DND-41 (cell line): Measurements from ENCODE around the gene ASTE1.
"Not testable (repeated sequence)": the region's sequence is repeated elsewhere in the genome, so short reads cannot be mapped to it uniquely, and the experiment has no call there.

Experiments
- EZH2 ChIP-seq: IDR thresholded peaks from 3 replicates; pipeline ENCODE4 v1.6.1; 2012; ENCODE audit warnings: borderline replicate concordance, low read depth, mild to moderate bottlenecking, moderate library complexity, low read length, inconsistent platforms; ENCODE audit not compliant: severe bottlenecking
- TF ChIP-seq, protein P1 (sequence below): IDR thresholded peaks from 2 replicates; pipeline ENCODE4 v1.5.1; 2012; ENCODE audit warnings: borderline replicate concordance, low read length, moderate library complexity, mild to moderate bottlenecking; ENCODE audit not compliant: poor library complexity, severe bottlenecking; ENCODE audit errors: extremely low read depth

DNA sequence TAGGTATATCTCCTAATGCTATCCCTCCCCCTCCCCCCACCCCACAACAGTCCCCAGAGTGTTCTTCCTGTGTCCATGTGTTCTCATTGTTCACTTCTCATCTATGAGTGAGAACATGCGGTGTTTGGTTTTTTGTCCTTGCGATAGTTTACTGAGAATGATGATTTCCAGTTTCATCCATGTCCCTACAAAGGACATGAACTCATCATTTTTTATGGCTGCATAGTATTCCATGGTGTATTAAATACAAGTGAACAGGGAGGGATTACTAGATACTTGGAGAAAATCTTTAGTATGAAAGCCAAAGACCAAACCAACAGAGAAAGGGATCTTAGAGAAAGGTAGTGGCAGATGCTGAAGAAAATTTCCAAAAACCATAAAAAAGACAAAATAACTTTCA, 54.0 kb downstream of the ASTE1 start:
- not testable (repeated sequence) for TF ChIP-seq EZH2
- TF ChIP-seq, protein P1, sequence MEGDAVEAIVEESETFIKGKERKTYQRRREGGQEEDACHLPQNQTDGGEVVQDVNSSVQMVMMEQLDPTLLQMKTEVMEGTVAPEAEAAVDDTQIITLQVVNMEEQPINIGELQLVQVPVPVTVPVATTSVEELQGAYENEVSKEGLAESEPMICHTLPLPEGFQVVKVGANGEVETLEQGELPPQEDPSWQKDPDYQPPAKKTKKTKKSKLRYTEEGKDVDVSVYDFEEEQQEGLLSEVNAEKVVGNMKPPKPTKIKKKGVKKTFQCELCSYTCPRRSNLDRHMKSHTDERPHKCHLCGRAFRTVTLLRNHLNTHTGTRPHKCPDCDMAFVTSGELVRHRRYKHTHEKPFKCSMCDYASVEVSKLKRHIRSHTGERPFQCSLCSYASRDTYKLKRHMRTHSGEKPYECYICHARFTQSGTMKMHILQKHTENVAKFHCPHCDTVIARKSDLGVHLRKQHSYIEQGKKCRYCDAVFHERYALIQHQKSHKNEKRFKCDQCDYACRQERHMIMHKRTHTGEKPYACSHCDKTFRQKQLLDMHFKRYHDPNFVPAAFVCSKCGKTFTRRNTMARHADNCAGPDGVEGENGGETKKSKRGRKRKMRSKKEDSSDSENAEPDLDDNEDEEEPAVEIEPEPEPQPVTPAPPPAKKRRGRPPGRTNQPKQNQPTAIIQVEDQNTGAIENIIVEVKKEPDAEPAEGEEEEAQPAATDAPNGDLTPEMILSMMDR = not testable (repeated sequence)
